SK-N-SH treated with all-trans-retinoic acid at 6 μM for 48 hours (cell line): ENCODE measurements around the gene BCO2.

Experiments used
- CREB5 ChIP-seq: fragments of 250-450 bp; sonication (Bioruptor Pico); IDR thresholded peaks from 2 replicates; pipeline ENCODE4 v1.5.1; 2020; ENCODE audit warnings: low read depth, mild to moderate bottlenecking, moderate library complexity
- CSRNP3 ChIP-seq: fragments of 250-450 bp; sonication (Bioruptor Pico); IDR thresholded peaks from 2 replicates; pipeline ENCODE4 v1.5.1; 2021; ENCODE audit warnings: mild to moderate bottlenecking, moderate library complexity
- POU6F1 ChIP-seq: fragments of 250-450 bp; sonication (Bioruptor Pico); IDR thresholded peaks from 2 replicates; pipeline ENCODE4 v1.8.0; 2021; ENCODE audit warnings: low read depth, mild to moderate bottlenecking, moderate library complexity, borderline replicate concordance
- TOX ChIP-seq: fragments of 250-450 bp; sonication (Bioruptor Pico); IDR thresholded peaks from 2 replicates; pipeline ENCODE4 v1.8.0; 2021; ENCODE audit warnings: mild to moderate bottlenecking, moderate library complexity, borderline replicate concordance
- ZFP30 ChIP-seq: fragments of 450-650 bp; formaldehyde crosslinking; IDR thresholded peaks from 2 replicates; pipeline ENCODE4 v1.5.0; 2022; ENCODE audit warnings: mild to moderate bottlenecking, moderate library complexity
- ZNF70 ChIP-seq: fragments of 450-650 bp; formaldehyde crosslinking; IDR thresholded peaks from 2 replicates; pipeline ENCODE4 v1.5.0; 2020; ENCODE audit warnings: mild to moderate bottlenecking, moderate library complexity
- TF ChIP-seq, protein P1 (sequence below): fragments of 250-450 bp; sonication (Bioruptor Pico); IDR thresholded peaks from 2 replicates; pipeline ENCODE4 v1.8.0; 2020; ENCODE audit warnings: mild to moderate bottlenecking, moderate library complexity, borderline replicate concordance

GRCh38 chr11:112129656-112130055, 45.7 kb upstream of the BCO2 start:
- TF ChIP-seq TOX (CRISPR knock-in tag), result no peak
- TF ChIP-seq CREB5, result no peak
- TF ChIP-seq ZFP30 (CRISPR knock-in tag), result no peak
- no peak for TF ChIP-seq ZNF70 (CRISPR knock-in tag)
- TF ChIP-seq POU6F1 (CRISPR knock-in tag), result no peak
- TF ChIP-seq, protein P1, sequence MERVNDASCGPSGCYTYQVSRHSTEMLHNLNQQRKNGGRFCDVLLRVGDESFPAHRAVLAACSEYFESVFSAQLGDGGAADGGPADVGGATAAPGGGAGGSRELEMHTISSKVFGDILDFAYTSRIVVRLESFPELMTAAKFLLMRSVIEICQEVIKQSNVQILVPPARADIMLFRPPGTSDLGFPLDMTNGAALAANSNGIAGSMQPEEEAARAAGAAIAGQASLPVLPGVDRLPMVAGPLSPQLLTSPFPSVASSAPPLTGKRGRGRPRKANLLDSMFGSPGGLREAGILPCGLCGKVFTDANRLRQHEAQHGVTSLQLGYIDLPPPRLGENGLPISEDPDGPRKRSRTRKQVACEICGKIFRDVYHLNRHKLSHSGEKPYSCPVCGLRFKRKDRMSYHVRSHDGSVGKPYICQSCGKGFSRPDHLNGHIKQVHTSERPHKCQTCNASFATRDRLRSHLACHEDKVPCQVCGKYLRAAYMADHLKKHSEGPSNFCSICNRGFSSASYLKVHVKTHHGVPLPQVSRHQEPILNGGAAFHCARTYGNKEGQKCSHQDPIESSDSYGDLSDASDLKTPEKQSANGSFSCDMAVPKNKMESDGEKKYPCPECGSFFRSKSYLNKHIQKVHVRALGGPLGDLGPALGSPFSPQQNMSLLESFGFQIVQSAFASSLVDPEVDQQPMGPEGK, result no peak
- TF ChIP-seq CSRNP3 (CRISPR knock-in tag), result no peak
